ENCODE results near the gene PDILT. TPM values are rescaled to one million over a fixed set of nuclear protein-coding genes. Genes with fewer than 3 reads are reported as not detected.
A peak's percentile ranks its signal among the peaks of the same experiment; 100 is the strongest.

The PDILT gene
- total RNA-seq, 1 donor from 2014 or later: not detected

DNA sequence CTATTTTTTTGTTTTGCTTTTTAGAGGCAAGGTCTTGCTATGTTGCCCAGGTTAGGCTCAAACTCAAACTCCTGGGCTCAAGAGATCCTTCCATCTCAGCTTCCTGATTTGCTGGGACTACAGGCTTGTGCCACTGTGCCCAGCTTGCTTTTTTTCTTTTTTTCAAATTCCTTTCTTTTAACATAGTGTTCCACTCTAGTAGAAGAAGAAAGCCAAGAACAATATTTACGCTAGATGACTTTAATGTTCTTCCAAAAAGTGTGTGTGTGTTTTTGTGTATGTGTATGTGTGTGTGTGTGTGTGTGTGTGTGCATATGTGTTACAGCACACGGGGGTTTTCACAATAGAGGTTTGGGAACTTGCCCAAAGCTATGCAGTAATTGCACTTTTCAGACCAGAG, 41.3 kb downstream of the PDILT start:
- H3K4me3 Mint-ChIP-seq (ENCODE audit: low read depth): no peak overlapping the region
- TF ChIP-seq, protein P1, sequence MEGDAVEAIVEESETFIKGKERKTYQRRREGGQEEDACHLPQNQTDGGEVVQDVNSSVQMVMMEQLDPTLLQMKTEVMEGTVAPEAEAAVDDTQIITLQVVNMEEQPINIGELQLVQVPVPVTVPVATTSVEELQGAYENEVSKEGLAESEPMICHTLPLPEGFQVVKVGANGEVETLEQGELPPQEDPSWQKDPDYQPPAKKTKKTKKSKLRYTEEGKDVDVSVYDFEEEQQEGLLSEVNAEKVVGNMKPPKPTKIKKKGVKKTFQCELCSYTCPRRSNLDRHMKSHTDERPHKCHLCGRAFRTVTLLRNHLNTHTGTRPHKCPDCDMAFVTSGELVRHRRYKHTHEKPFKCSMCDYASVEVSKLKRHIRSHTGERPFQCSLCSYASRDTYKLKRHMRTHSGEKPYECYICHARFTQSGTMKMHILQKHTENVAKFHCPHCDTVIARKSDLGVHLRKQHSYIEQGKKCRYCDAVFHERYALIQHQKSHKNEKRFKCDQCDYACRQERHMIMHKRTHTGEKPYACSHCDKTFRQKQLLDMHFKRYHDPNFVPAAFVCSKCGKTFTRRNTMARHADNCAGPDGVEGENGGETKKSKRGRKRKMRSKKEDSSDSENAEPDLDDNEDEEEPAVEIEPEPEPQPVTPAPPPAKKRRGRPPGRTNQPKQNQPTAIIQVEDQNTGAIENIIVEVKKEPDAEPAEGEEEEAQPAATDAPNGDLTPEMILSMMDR (IDR thresholded peaks at IDR 0.05; ENCODE audit: unreplicated experiment): no peak

DNA sequence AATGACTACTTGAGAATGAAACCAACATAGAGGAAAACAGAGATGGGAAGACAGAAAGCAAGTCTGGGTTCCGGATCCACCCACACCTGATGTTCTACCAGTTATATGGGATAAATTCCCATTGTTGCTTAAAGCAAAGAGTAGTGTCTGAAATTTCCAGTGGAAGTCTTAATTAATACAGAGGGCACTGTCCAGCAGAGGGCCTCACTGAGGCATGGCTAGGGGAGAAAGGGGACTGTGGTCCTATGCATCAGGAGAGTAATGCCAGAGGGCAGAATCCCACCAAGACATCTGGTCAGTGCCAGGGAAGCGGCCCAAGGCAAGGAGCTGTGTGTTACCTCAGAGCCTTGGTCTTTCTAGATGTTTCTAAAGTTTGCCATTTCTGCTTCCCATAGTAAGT, 44.5 kb downstream of the PDILT start:
- Mint-ChIP-seq H3K4me1 (ENCODE audit: low read depth) (peaks cover 2% of the 10 kb centered on the region), H3K9me3 (ENCODE audit: low read depth) (peaks cover 5% of the 10 kb centered on the region), H3K27me3 (peaks cover 37% of the 10 kb centered on the region), H3K27ac (no peak overlapping the region), H3K36me3 (ENCODE audit: insufficient read depth) (no peaks in the 10 kb centered on the region), H3K4me3 (ENCODE audit: low read depth) (no peak overlapping the region)
- TF ChIP-seq, protein P1 (IDR thresholded peaks at IDR 0.05; ENCODE audit: unreplicated experiment): peak; percentile 58
- no peak for DNase-seq (ENCODE audit: low spot score, unreplicated experiment)

More for the DNA sequence above, 41.3 kb downstream of the PDILT start:
- no peaks in the 10 kb centered on the region for H3K9me3 Mint-ChIP-seq (ENCODE audit: low read depth)
- H3K27ac Mint-ChIP-seq: no peak overlapping the region
- peaks cover 54% of the 10 kb centered on the region for H3K27me3 Mint-ChIP-seq
- DNase-seq (ENCODE audit: low spot score, unreplicated experiment): no peak
- no peaks in the 10 kb centered on the region for H3K36me3 Mint-ChIP-seq (ENCODE audit: insufficient read depth)
- H3K4me1 Mint-ChIP-seq (ENCODE audit: low read depth): no peaks in the 10 kb centered on the region

DNA sequence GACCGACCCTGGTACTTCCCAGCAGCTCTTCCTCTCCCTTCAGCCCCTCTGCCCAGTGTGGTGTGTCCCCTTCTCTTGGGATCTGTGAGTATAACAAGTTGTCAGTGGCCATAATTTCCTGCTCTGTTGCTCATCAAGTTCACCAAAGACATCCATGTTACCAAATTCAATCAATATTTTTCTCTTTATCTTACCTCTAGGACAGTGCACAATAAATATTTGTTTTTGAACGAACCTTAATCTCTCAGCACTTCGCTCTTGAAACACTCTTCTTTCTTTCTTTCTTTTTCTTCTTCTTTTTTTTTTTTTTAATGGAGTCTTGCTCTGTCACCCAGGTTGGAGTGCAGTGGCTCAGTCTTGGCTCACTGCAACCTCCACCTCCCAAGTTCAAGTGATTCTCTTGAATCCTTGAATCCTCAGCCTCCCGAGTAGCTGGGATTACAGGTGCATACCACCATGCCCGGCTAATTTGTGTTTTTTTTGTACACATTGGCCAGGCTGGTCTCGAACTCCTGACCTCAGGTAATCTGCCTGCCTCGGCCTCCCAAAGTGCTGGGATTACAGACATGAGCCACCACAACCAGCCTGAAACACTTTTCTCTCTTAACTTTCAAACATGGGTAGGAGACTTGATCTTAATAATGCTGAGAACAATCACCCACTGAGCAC, 49.3 kb downstream of the PDILT start:
- Mint-ChIP-seq H3K4me3 (ENCODE audit: low read depth) (no peak overlapping the region), H3K27me3 (peaks cover 24% of the 10 kb centered on the region), H3K27ac (peak overlapping the region; percentile 10), H3K4me1 (ENCODE audit: low read depth) (peaks cover 14% of the 10 kb centered on the region), H3K9me3 (ENCODE audit: low read depth) (peaks cover 5% of the 10 kb centered on the region), H3K36me3 (ENCODE audit: insufficient read depth) (no peaks in the 10 kb centered on the region)
- TF ChIP-seq, protein P1 (IDR thresholded peaks at IDR 0.05; ENCODE audit: unreplicated experiment): no peak
- no peak for DNase-seq (ENCODE audit: low spot score, unreplicated experiment)

DNA sequence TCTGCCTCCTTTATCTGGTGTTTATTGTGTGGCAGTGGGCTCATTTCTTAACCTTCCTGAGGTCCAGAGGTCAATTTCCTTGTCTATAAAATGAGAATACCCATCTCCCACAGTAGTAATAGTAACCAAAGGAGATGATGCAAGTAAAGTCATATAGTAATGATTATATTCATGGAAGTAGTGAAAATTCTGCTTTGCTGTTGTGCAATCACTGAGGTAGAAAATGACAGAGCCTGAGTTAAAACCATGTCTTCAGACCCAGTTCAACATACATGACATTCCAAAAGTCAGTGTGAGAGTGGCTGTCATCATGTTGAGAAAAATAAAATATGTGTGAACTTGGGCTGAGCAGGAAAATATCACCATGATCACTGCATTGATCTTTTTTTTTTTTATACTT, 51.2 kb downstream of the PDILT start:
- Mint-ChIP-seq H3K27ac (no peak overlapping the region), H3K36me3 (ENCODE audit: insufficient read depth) (no peaks in the 10 kb centered on the region), H3K4me3 (ENCODE audit: low read depth) (no peak overlapping the region), H3K4me1 (ENCODE audit: low read depth) (peaks cover 14% of the 10 kb centered on the region), H3K27me3 (peaks cover 9% of the 10 kb centered on the region), H3K9me3 (ENCODE audit: low read depth) (peaks cover 5% of the 10 kb centered on the region)
- TF ChIP-seq, protein P1 (IDR thresholded peaks at IDR 0.05; ENCODE audit: unreplicated experiment): no peak
- no peak for DNase-seq (ENCODE audit: low spot score, unreplicated experiment)

DNA sequence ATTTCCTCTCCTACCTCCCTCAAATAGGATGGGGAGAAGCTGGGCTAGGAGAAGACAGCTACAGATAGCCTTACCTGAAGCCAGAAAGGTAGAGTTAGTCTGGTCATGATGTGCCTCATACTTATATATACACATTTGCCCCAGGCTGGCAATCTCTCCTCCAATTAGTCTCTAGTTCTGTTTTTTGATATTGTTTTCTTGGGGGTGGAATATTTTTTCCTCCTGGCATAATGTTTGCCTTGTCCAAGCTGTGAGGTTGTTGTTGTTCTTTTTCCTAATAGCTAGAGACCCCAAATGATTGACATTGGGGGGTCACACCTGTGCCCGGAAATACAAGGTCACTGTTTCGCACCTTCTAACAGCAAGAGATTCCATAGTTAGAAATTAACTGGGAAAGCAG, 51.9 kb downstream of the PDILT start, which contains the start of gene UMOD:
Gene UMOD (minus strand): TSS at position 101 of the 400 bp plus-strand sequence. CDS start 1,978 bp downstream, outside the sequence.
- TF ChIP-seq, protein P1 (IDR thresholded peaks at IDR 0.05; ENCODE audit: unreplicated experiment): no peak
- no peak for DNase-seq (ENCODE audit: low spot score, unreplicated experiment)
- Mint-ChIP-seq H3K4me1 (ENCODE audit: low read depth) (peaks cover 14% of the 10 kb centered on the region), H3K27me3 (peaks cover 9% of the 10 kb centered on the region), H3K27ac (no peak within 1 kb of the TSS), H3K4me3 (ENCODE audit: low read depth) (no peak within 1 kb of the TSS), H3K9me3 (ENCODE audit: low read depth) (peaks cover 5% of the 10 kb centered on the region), H3K36me3 (ENCODE audit: insufficient read depth) (no peaks in the 10 kb centered on the region)
